Stimulated activated memory B cell treated with anti-CD40 and anti-IgM and Interleukin-4, amounts not matched to agents 10 μg/mL and 1 μg/mL and 100 μg/mL, for 72 hours (primary cell): ENCODE results near the gene PYY.
"Not testable (repeated sequence)": the region's sequence is repeated elsewhere in the genome, so short reads cannot be mapped to it uniquely, and the experiment has no call there.

Experiments
- ATAC-seq: fragments of 150-1000 bp; cut with Tn5 transposase; 2 replicates; pipeline ENCODE4 v1.10.0; 2021
- H3K27ac Mint-ChIP-seq: one replicate; pipeline ENCODE4 v1.8.0; 2022; ENCODE audit warnings: mild to moderate bottlenecking, mixed read lengths
- H3K27me3 Mint-ChIP-seq: one replicate; pipeline ENCODE4 v1.8.0; 2022; ENCODE audit warnings: mixed read lengths
- H3K36me3 Mint-ChIP-seq: one replicate; pipeline ENCODE4 v1.8.0; 2022; ENCODE audit warnings: mixed read lengths
- H3K4me1 Mint-ChIP-seq: one replicate; pipeline ENCODE4 v1.8.0; 2022; ENCODE audit warnings: mixed read lengths
- H3K4me3 Mint-ChIP-seq: one replicate; pipeline ENCODE4 v1.8.0; 2022; ENCODE audit warnings: mild to moderate bottlenecking, moderate library complexity, mixed read lengths
- H3K9me3 Mint-ChIP-seq: one replicate; pipeline ENCODE4 v1.8.0; 2022; ENCODE audit warnings: mixed read lengths

PYY gene

DNA sequence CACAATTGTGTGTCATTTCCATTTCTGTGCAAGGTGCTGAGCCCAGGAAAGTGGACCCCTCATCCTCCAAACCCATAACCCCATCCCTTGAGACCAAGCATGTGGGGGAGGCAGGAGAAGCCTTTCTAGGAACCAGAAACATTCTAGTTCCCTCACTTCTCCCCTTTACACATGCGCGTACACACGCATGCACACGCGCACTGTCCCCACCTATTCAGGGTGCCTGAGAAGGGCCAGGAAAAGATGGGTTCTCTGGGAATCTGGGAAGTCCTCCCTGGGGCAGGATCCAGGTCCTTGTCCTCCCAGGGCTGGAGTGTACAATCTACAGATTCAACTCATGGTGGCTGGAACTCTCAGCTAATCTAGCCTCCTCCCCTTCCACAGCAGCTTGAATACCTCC lies 13.9 kb downstream of the PYY start:
- Mint-ChIP-seq H3K36me3 (no peaks in the 10 kb centered on the region), H3K27ac (no peak overlapping the region), H3K4me1 (peaks cover 12% of the 10 kb centered on the region), H3K27me3 (peaks cover 52% of the 10 kb centered on the region), H3K9me3 (no peaks in the 10 kb centered on the region), H3K4me3 (no peak overlapping the region)
- no peak for ATAC-seq

DNA sequence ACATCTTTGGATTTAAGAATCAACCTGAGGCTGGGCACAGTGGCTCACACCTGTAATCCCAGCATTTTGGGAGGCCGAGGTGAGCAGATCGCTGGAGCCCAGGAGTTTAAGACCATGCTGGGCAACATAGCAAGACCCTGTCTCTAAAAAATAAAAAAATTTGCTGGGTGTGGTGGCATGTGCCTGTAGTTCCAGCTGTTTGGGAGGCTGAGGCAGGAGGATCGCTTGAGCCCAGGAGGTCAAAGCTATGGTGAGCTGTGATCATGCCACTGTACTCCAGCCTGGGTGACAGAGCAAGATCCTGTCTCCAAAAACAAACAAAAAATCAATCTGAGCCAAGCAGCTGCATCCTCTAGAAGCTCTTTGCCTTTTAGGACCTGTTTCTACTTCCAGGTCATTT lies 14.3 kb downstream of the PYY start:
- peaks cover 52% of the 10 kb centered on the region for H3K27me3 Mint-ChIP-seq
- H3K27ac Mint-ChIP-seq, H3K4me3 Mint-ChIP-seq, H3K36me3 Mint-ChIP-seq, H3K9me3 Mint-ChIP-seq, ATAC-seq: not testable (repeated sequence)
- H3K4me1 Mint-ChIP-seq: peaks cover 12% of the 10 kb centered on the region

DNA sequence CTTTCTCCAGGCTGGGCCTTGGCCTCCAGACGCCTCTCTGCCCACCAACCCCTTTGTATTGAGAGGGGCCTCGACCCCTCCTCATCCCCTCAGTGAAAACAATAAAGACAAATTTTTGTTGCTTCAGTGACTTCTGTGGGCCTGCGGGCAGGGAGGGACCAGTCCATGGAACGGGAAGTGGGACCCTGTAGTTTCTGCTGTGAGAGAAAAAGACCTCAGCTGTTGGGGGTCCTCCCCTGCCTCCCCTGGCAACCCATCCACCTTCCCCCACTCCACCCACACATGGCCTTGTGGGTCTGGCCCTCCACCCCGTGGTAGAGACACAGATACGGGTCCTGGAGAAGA lies 14.9 kb downstream of the PYY start:
- peaks cover 52% of the 10 kb centered on the region for H3K27me3 Mint-ChIP-seq

DNA sequence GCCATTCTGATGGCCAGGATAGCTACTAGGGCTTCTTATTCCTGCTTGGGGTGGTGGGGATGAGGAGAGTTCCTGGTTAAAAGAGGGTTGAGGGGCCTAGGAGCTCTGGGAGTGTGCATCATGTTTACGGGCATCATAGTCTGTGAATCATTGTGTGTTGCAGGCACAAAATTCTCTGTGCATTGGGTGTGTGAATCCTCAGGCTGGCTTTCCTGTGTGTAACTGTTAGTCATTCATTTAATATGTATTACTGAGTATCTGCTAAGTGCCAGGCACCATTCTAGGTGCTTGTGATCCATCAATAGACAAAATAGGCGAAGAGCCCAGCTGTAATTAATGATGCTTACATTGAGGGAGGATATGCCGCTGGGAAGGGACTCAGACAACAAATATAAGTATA lies 17.3 kb downstream of the PYY start:
- Mint-ChIP-seq H3K4me1 (peaks cover 12% of the 10 kb centered on the region), H3K27me3 (peaks cover 72% of the 10 kb centered on the region), H3K36me3 (no peaks in the 10 kb centered on the region), H3K27ac (no peak overlapping the region), H3K4me3 (no peak overlapping the region), H3K9me3 (no peaks in the 10 kb centered on the region)
- ATAC-seq: no peak

More for the DNA sequence above, 14.9 kb downstream of the PYY start:
- H3K4me3 Mint-ChIP-seq: no peak overlapping the region
- no peaks in the 10 kb centered on the region for H3K36me3 Mint-ChIP-seq
- peaks cover 12% of the 10 kb centered on the region for H3K4me1 Mint-ChIP-seq
- no peaks in the 10 kb centered on the region for H3K9me3 Mint-ChIP-seq
- ATAC-seq: no peak
- no peak overlapping the region for H3K27ac Mint-ChIP-seq

DNA sequence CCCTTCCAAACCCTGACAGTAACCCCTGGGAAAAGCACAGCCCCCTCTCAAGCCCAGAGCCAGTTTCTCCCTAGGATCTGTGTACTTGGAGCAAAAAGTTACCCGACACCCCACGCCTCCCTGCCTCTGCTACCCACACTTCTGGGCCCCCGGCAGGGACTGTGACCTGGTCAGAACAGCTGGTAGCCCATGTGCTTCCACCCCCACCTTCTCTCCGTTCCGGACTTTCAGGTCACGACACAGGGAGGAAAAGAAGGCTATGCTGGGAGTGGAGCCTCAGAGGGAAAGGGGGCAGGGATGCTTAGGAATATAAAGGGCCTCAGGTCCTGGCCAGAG lies 17.8 kb downstream of the PYY start:
- Mint-ChIP-seq H3K9me3 (no peaks in the 10 kb centered on the region), H3K36me3 (no peaks in the 10 kb centered on the region), H3K27ac (no peak overlapping the region), H3K4me3 (no peak overlapping the region), H3K27me3 (peaks cover 77% of the 10 kb centered on the region), H3K4me1 (peaks cover 12% of the 10 kb centered on the region)
- no peak for ATAC-seq

DNA sequence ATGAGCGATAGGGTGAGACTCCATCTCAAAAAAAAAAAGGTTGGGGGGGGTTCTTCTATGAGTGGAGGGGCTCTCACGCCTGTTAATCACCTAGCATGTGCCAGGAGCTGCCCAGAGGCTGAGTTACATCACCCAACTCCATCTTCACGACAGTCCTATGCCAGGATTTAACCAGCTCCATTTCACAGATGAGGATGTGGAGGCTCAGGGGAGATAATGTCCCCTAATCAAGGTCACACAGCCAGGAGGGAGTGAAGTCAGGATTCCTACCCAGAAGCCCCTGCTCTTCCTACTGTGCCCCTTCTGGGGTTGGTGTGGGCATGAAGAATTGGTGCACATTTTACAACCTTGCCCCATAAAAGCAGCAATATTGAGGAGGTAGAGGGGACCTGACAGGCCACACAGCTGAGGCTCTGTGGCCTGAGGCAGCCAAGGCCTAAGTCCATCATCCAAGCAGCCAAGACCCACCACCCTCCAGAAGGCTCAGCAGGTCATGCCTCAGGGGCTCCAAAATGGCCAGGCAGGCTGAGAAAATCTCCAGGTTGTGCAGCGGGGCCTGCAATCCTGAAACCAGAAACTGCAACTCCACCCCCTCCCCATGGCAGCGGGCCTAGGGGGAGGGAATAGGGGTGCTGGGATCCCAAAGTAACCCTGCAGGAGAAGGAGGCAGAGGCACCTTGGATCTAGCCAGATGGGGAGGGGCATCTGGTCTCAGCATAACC lies 18.4 kb downstream of the PYY start:
- no peaks in the 10 kb centered on the region for H3K36me3 Mint-ChIP-seq
- H3K9me3 Mint-ChIP-seq: no peaks in the 10 kb centered on the region
- ATAC-seq: no peak
- H3K27me3 Mint-ChIP-seq: peaks cover 81% of the 10 kb centered on the region
- peaks cover 12% of the 10 kb centered on the region for H3K4me1 Mint-ChIP-seq
- H3K27ac Mint-ChIP-seq: no peak overlapping the region
- no peak overlapping the region for H3K4me3 Mint-ChIP-seq

DNA sequence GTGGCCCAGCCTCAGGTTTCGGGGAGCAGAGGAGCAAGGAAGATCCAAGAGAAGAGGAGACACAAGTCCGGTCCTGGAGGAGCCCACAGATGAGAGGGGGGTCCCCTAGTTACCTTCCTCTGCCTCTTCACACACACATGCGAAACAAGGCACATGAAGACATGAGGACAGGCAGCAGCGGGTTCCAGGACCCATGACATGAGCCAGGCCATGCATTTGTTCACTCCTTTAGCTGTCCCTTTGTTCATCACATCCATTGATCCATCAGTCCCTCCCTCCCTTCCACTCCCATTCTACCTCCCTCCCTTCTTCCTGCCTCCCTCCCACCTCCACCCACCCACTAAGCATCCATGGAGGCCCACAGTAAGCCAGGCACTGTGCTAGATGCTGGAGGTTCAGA lies 20.8 kb downstream of the PYY start:
- peaks cover 4% of the 10 kb centered on the region for H3K4me1 Mint-ChIP-seq
- no peak overlapping the region for H3K4me3 Mint-ChIP-seq
- H3K27me3 Mint-ChIP-seq: peaks cover 78% of the 10 kb centered on the region
- no peaks in the 10 kb centered on the region for H3K9me3 Mint-ChIP-seq
- no peaks in the 10 kb centered on the region for H3K36me3 Mint-ChIP-seq
- ATAC-seq: no peak
- H3K27ac Mint-ChIP-seq: no peak overlapping the region

DNA sequence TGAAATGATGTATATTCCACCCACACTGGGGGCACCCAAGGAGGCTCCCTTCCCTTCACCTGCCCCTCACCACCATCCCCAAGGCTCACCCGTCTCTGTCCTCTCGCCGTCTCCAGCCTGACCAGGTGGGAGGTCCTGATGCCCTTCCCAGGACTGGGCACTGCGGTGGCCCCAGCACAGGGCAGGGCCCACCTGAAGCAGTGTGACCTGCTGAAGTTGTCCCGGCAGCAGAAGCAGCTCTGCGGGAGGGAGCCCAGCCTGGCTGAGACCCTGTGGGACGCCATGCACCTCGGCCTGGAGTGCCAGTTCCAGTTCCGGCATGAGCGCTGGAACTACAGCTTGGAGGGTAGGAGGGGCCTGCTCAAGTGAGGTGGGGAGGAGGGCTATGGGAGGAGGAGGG lies 21.4 kb downstream of the PYY start:
- Mint-ChIP-seq H3K36me3 (no peaks in the 10 kb centered on the region), H3K4me1 (peaks cover 7% of the 10 kb centered on the region), H3K4me3 (no peak overlapping the region), H3K27me3 (peaks cover 78% of the 10 kb centered on the region), H3K27ac (no peak overlapping the region), H3K9me3 (no peaks in the 10 kb centered on the region)
- ATAC-seq: no peak

DNA sequence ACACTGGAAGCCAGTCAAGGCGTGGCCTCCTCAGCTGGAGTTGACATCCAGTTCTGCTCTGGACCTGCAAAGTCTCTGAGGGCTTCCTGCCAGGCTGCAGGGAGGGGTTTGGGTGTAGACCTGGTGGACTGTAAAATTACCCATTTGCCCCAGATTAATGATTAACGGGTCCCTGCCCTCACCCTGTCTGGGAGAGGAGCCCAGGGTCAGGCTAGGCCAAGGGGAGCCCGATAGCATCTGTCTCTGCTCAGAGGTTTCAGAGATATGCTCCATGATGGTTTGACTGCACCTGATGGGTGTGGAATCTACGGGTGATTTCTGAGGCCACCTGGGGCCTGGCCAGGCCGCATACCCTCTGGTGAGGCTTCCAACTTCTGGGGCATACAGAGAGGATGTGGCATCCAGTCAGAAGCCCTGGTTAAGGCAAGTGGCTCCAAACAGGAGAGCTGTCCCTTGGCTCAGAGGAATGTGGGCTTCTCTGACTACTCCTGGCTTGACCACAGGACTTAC lies 22.6 kb downstream of the PYY start:
- Mint-ChIP-seq H3K4me1 (peaks cover 13% of the 10 kb centered on the region), H3K27ac (no peak overlapping the region), H3K27me3 (peaks cover 78% of the 10 kb centered on the region), H3K4me3 (no peak overlapping the region), H3K36me3 (no peaks in the 10 kb centered on the region), H3K9me3 (no peaks in the 10 kb centered on the region)
- no peak for ATAC-seq

DNA sequence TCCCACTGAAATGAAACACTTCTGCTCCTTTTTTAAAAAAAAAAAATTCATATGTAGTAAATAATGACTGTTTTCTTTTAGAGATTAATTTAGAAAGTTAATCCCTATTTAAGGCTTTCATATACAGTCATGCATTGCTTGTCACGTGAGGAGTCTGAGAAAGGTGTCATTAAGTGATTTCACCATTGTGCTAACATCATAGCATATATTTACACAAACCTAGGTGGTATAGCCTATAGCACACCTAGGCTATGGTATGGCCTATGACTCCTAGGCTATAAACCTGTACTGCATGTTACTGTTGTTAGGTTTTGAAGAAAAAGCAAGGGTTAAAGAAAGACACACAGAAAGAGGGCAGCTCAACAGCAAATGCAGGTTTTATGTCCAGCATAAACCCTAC lies 25.1 kb downstream of the PYY start:
- peaks cover 81% of the 10 kb centered on the region for H3K27me3 Mint-ChIP-seq
- H3K9me3 Mint-ChIP-seq: no peaks in the 10 kb centered on the region
- H3K27ac Mint-ChIP-seq: no peak overlapping the region
- H3K4me3 Mint-ChIP-seq: no peak overlapping the region
- H3K36me3 Mint-ChIP-seq: no peaks in the 10 kb centered on the region
- ATAC-seq: no peak
- H3K4me1 Mint-ChIP-seq: peaks cover 13% of the 10 kb centered on the region

DNA sequence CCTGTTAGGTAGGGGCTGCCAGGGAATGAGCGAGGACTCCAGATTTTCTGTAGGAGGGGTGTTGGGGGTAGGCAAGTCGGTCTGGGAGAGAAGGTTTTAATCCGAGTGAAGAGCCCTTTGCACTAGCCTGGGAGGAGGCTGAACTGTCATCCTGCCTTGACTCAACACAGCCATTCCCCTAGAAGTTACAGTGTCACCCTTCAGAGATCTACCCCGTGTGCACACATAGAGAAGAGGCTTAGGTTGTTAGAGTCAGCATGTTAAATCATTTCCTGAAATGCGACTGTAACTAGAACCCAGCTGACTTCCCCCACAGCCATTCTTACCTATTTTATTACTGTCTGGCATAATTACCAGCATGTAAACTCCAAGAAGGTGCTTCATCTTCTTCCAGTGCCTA lies 25.8 kb downstream of the PYY start:
- H3K4me1 Mint-ChIP-seq: peaks cover 13% of the 10 kb centered on the region
- ATAC-seq, H3K36me3 Mint-ChIP-seq, H3K9me3 Mint-ChIP-seq, H3K27ac Mint-ChIP-seq: not testable (repeated sequence)
- H3K27me3 Mint-ChIP-seq: peaks cover 78% of the 10 kb centered on the region
- H3K4me3 Mint-ChIP-seq: peak overlapping the region; percentile 64

DNA sequence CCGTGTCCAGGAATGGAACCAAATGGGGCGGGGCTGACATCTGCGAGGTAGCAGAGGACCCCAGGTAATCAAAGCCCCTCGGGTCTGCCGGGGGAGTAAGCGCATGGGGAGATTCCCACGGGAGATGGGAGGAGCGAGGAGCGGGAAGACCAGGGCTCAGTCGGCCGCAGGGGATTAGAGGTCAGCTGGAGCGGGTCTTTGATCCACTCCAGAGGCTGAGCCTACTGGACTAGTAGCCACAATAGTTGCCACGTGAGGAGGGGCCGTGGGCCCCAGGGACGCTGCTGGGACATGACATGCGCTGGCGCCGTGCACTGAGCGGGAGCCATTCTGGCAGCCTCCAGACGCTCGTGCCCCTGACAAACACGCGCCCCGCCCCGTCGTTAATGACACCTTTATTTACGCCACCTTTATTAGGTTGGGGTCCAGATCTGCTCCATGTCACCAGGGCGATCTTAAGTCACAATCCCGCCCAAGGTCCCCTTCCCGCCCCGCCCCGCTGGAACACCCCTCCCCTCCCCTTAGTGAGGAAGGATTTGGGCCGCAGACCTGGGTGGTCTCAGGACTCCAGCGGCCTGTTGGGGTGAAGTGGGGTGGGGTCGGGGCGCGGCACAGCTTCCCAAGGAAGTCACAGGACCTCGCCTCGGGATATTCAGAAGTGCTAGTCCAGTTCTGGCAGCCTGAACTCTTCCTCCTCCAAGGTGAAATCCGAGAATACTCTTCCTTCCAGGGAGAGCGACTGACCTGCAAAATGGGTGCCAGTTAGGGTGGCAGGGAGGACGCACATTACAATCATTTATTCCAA lies 26.5 kb downstream of the PYY start:
- ATAC-seq: no peak
- no peak overlapping the region for H3K27ac Mint-ChIP-seq

DNA sequence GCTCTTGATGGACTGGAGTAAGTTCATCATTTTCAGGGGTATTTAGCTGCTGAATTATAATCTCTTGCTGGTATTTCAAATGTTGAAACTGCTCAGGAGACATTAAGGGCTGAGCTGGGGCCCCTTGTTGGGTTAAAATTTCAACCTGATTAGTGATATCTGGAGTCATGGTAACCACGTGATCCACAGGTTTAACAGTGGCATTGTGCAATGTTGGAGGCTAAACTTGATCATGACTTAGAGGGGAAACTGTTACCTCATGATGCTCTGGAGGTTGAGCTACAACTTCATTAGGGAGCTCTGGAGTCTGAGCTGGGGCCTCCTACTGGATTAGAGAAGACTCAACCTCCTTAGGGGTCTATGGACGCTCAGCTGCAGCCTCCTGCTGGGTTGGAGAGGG lies 29.2 kb downstream of the PYY start:
- peaks cover 13% of the 10 kb centered on the region for H3K4me1 Mint-ChIP-seq
- peaks cover 60% of the 10 kb centered on the region for H3K27me3 Mint-ChIP-seq
- no peak overlapping the region for H3K4me3 Mint-ChIP-seq
- no peaks in the 10 kb centered on the region for H3K9me3 Mint-ChIP-seq
- H3K36me3 Mint-ChIP-seq: no peaks in the 10 kb centered on the region
- ATAC-seq: no peak
- no peak overlapping the region for H3K27ac Mint-ChIP-seq

More for the DNA sequence above, 26.5 kb downstream of the PYY start:
- peak overlapping the region; percentile 69 for H3K4me3 Mint-ChIP-seq
- peaks cover 72% of the 10 kb centered on the region for H3K27me3 Mint-ChIP-seq
- peaks cover 13% of the 10 kb centered on the region for H3K4me1 Mint-ChIP-seq
- no peaks in the 10 kb centered on the region for H3K9me3 Mint-ChIP-seq
- no peaks in the 10 kb centered on the region for H3K36me3 Mint-ChIP-seq

DNA sequence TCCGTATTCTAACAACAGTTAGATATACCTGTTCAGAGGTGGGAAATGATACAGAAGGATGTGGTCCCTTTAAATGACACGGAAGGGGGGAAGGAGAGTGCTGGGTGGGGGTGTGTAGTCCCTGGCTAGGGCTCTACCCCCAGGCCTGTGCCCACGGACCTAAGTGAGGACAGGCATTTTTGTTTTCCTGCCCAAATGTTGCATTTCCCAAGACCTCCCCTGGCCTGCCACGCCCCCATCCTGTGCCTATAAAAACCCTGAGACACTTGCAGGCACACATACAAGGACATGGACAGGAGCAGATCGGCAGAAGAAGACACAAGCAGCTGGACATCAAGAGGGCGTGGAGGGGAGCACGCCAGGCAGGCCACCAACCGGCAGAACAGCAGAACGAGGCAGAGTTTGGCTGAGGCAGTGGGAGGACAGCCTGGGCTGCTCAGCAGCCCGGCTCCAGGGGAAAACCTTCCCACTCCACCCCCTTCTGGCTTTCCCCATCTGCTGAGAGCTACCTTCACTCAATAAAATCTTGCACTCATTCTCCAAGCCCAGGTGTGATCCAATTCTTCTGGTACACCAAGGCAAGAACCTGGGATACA lies 33.1 kb downstream of the PYY start:
- H3K27me3 Mint-ChIP-seq: peaks cover 24% of the 10 kb centered on the region
- H3K4me3 Mint-ChIP-seq: no peak overlapping the region
- no peak for ATAC-seq
- H3K36me3 Mint-ChIP-seq: no peaks in the 10 kb centered on the region
- no peak overlapping the region for H3K27ac Mint-ChIP-seq
- H3K9me3 Mint-ChIP-seq: no peaks in the 10 kb centered on the region
- H3K4me1 Mint-ChIP-seq: peaks cover 12% of the 10 kb centered on the region

DNA sequence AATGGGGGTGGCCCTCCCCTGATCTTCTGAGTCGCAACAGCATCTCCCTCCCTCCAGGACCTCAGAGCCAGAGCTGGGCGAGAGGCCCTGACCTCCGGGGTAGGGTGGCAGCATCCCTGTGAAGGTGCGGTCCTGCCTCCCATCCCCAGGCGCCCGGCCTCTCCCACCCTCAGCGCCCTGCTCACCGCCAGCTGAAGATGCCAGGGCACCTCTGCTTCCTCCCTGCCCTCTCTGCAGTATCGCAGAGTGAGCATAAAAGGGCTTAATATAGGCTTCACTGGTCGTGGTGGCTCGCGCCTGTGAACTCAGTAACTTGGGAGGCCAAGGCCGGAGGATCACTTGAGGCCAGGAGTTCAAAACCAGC lies 35.7 kb downstream of the PYY start:
- H3K36me3 Mint-ChIP-seq: no peaks in the 10 kb centered on the region
- peak overlapping the region; percentile 30 for H3K27ac Mint-ChIP-seq
- no peak for ATAC-seq
- no peaks in the 10 kb centered on the region for H3K9me3 Mint-ChIP-seq
- peaks cover 8% of the 10 kb centered on the region for H3K27me3 Mint-ChIP-seq
- H3K4me1 Mint-ChIP-seq: peaks cover 12% of the 10 kb centered on the region
- peak overlapping the region; percentile 67 for H3K4me3 Mint-ChIP-seq
